HepG2 (cell line): Measurements from ENCODE around the gene FARSB.

Experiments used
- CHD4 ChIP-seq: fragments of 200-600 bp; sonication (generic); IDR thresholded peaks from 2 replicates; pipeline ENCODE4 v1.7.0; 2017; ENCODE audit warnings: mild to moderate bottlenecking, low read length, borderline replicate concordance
- CTCF ChIP-seq: sonication (generic); formaldehyde crosslinking; IDR thresholded peaks from 2 replicates; pipeline ENCODE4 v1.5.0; 2020; ENCODE audit warnings: mild to moderate bottlenecking, missing genetic modification reagents, moderate library complexity
- FOSL1 ChIP-seq: sonication (generic); formaldehyde crosslinking; IDR thresholded peaks from 2 replicates; pipeline ENCODE4 v1.9.0; 2021; ENCODE audit warnings: missing genetic modification reagents, borderline replicate concordance
- FOXA3 ChIP-seq: IDR thresholded peaks from 2 replicates; pipeline ENCODE4 v1.6.1; 2016; ENCODE audit warnings: missing genetic modification reagents, missing compliant biosample characterization
- XBP1 ChIP-seq: sonication (generic); formaldehyde crosslinking; IDR thresholded peaks from 2 replicates; pipeline ENCODE4 v1.5.0; 2020; ENCODE audit warnings: missing genetic modification reagents
- ZNF232 ChIP-seq: sonication (generic); formaldehyde crosslinking; IDR thresholded peaks from 2 replicates; pipeline ENCODE4 v1.4.0; 2020; ENCODE audit warnings: missing genetic modification reagents, borderline replicate concordance
- ZNF644 ChIP-seq: IDR thresholded peaks from 2 replicates; pipeline ENCODE4 v1.6.1; 2016; ENCODE audit warnings: low read depth

DNA sequence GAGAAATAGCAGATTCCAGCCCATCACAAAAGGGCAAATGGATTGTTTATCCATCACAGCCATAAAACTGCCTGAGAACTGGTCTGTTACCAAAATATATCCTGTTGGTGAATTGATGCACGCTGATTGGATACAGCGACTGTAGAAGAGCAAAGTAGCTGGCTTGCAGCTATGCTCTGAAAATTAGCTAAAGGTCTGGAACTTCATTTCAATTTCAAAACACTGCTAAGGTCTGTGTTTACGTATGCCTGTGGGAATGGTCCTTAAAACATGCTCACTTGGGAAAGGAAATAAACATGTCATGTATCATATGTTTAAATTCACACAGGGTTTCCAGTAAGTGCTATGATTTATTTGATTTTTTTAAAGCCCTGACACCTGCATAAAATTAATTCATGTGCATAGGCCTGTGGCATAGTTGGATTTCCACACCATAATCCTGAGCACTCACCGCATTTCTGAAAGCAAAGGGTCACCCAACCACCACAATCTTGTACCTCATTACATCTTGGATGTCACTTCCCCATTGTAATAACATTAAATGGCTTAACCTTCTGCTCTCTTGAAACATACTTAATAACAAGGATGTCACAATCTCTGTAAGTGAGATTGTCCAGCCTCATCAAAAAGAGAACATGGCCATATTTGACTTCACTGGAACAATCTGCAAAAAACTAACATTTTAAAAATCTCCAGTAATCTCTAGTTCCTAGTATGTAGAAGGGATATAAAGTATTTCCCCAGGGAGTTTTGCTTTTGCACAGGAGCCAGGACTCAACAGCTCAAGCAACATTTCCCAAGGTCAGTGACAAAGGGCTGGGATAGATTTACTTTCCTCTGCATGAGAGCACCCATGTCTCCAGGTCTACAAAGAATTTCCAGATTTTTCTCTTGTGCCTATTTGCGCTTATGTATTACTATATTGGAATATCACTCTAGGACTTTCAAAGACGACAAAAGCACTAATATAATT lies 109.8 kb downstream of the FARSB start:
- no peak for TF ChIP-seq ZNF644
- no peak for TF ChIP-seq CTCF (CRISPR knock-in tag)
- no peak for TF ChIP-seq FOXA3
- no peak for TF ChIP-seq FOSL1 (CRISPR knock-in tag)
- TF ChIP-seq ZNF232 (CRISPR knock-in tag) = no peak
- no peak for TF ChIP-seq CHD4
- TF ChIP-seq XBP1 (CRISPR knock-in tag) = no peak
